NAMALWA (cell line): ENCODE results near the gene PIGU.
"Not testable (repeated sequence)": the region's sequence is repeated elsewhere in the genome, so short reads cannot be mapped to it uniquely, and the experiment has no call there.

Source experiments
- DNase-seq: peaks from one replicate; pipeline ENCODE4 v3.0.0-alpha.2; 2015; ENCODE audit warnings: low spot score

Gene PIGU

GRCh38 chr20:34661811-34662210 is 15.1 kb downstream of the PIGU start:
- DNase-seq, result not testable (repeated sequence)

- DNase-seq, result not testable (repeated sequence)
These were observed 18.2 kb downstream of the PIGU start for GRCh38 chr20:34658654-34659053.

- no peak for DNase-seq
These were observed 22.6 kb downstream of the PIGU start for GRCh38 chr20:34654207-34654744.

- DNase-seq, result no peak
These were observed 25.7 kb downstream of the PIGU start for GRCh38 chr20:34651200-34651599.

- DNase-seq, result no peak
These were observed 29.2 kb downstream of the PIGU start for GRCh38 chr20:34647737-34648136.

- DNase-seq, result no peak
These were observed 31.9 kb downstream of the PIGU start for GRCh38 chr20:34644951-34645350.

- no peak for DNase-seq
These were observed 32.5 kb downstream of the PIGU start for GRCh38 chr20:34644345-34644744.

- no peak for DNase-seq
These were observed 33.0 kb downstream of the PIGU start for GRCh38 chr20:34643928-34644327.

GRCh38 chr20:34642009-34642408 is 34.9 kb downstream of the PIGU start:
- DNase-seq, result no peak

- no peak for DNase-seq
These were observed 37.1 kb downstream of the PIGU start for GRCh38 chr20:34639755-34640222.

GRCh38 chr20:34638532-34638931 is 38.4 kb downstream of the PIGU start:
- no peak for DNase-seq

GRCh38 chr20:34638039-34638292 is 38.9 kb downstream of the PIGU start:
- DNase-seq, result no peak

- no peak for DNase-seq
These were observed 39.5 kb downstream of the PIGU start for GRCh38 chr20:34637245-34638038.

GRCh38 chr20:34636648-34637047 is 40.2 kb downstream of the PIGU start:
- no peak for DNase-seq

GRCh38 chr20:34634392-34634791 is 42.5 kb downstream of the PIGU start:
- no peak for DNase-seq

- no peak for DNase-seq
These were observed 43.9 kb downstream of the PIGU start for GRCh38 chr20:34632870-34633452.

GRCh38 chr20:34629904-34630303 is 47.0 kb downstream of the PIGU start:
- DNase-seq, result no peak

GRCh38 chr20:34629342-34629741 is 47.5 kb downstream of the PIGU start:
- DNase-seq, result no peak

- DNase-seq, result no peak
These were observed 48.9 kb downstream of the PIGU start for GRCh38 chr20:34628026-34628425.

GRCh38 chr20:34627458-34627857 is 49.4 kb downstream of the PIGU start:
- DNase-seq, result no peak

GRCh38 chr20:34626992-34627391 is 49.9 kb downstream of the PIGU start:
- DNase-seq, result no peak

GRCh38 chr20:34624629-34625028 is 52.3 kb downstream of the PIGU start:
- no peak for DNase-seq

GRCh38 chr20:34622821-34623451 is 54.0 kb downstream of the PIGU start:
- no peak for DNase-seq
